Measurements from ENCODE around the gene CRYGS. TPM values are rescaled to one million over a fixed set of nuclear protein-coding genes. Genes with fewer than 3 reads are reported as not detected.
"Not testable (repeated sequence)": the region's sequence is repeated elsewhere in the genome, so short reads cannot be mapped to it uniquely, and the experiment has no call there.

Gene CRYGS
- total and polyA plus RNA-seq, 10 donors, result 4.2 to 24.8 (median 6.8) TPM

GRCh38 chr3:186534113-186534669, 10.0 kb downstream of the CRYGS start:
- WGBS, 5 donors, result 43 to 47% (median 46%) methylated on average over 6 of the region's 6 CpGs
- intact Hi-C loops (cut with DNase I; ENCODE audit: low total_unique reads), result no loop called here

GRCh38 chr3:186532598-186533072, 11.5 kb downstream of the CRYGS start:
- no peaks in the 10 kb centered on the region for H3K36me3 ChIP-seq
- no peak for DNase-seq
- no peak overlapping the region for H3K4me3 ChIP-seq
- peaks cover 11 to 56% (median 30%) of the 10 kb centered on the region in 6 donors for H3K4me1 ChIP-seq
- WGBS, 5 donors, result 9 to 29% (median 20%) methylated on average over 1 of the region's 1 CpG
- peak overlapping the region in 7 of 8 donors; percentile 23 to 78 (median 66) for H3K27ac ChIP-seq
- H3K27me3 ChIP-seq (replicated peaks in 1 of 7), result no peaks in the 10 kb centered on the region
- no peaks in the 10 kb centered on the region for H3K9me3 ChIP-seq
- intact Hi-C loops (cut with DNase I; ENCODE audit: low total_unique reads), result no loop called here
- TF ChIP-seq CTCF (IDR thresholded peaks at IDR 0.05 in 8 of 11, conservative IDR thresholded peaks at IDR 0.05 in 3 of 11) (no peak), POLR2A (IDR thresholded peaks at IDR 0.05) (no peak), POLR2AphosphoS5 (IDR thresholded peaks at IDR 0.05) (no peak)

More at GRCh38 chr3:186534113-186534669, 10.0 kb downstream of the CRYGS start:
- DNase-seq, result no peak
- H3K36me3 ChIP-seq, result peaks cover 0 to 12% (median 2%) of the 10 kb centered on the region in 6 donors
- peak overlapping the region in 6 of 8 donors; percentile 30 to 73 (median 62) for H3K27ac ChIP-seq
- no peak for TF ChIP-seq CTCF (IDR thresholded peaks at IDR 0.05 in 8 of 11, conservative IDR thresholded peaks at IDR 0.05 in 3 of 11)
- no peak for TF ChIP-seq POLR2AphosphoS5 (IDR thresholded peaks at IDR 0.05)
- TF ChIP-seq POLR2A (IDR thresholded peaks at IDR 0.05), result no peak
- no peaks in the 10 kb centered on the region for H3K9me3 ChIP-seq
- H3K27me3 ChIP-seq (replicated peaks in 1 of 7), result no peaks in the 10 kb centered on the region
- peaks cover 11 to 51% (median 29%) of the 10 kb centered on the region in 6 donors for H3K4me1 ChIP-seq
- H3K4me3 ChIP-seq, result no peak overlapping the region

GRCh38 chr3:186531694-186532093, 12.5 kb downstream of the CRYGS start:
- intact Hi-C loops (cut with DNase I; ENCODE audit: low total_unique reads); H3K9me3 ChIP-seq; H3K27ac ChIP-seq; DNase-seq; H3K27me3 ChIP-seq (replicated peaks in 1 of 7); H3K4me3 ChIP-seq; H3K36me3 ChIP-seq: not testable (repeated sequence)
- H3K4me1 ChIP-seq, result peaks cover 11 to 59% (median 31%) of the 10 kb centered on the region in 6 donors
- 92 to 95% (median 94%) methylated on average over 3 of the region's 3 CpGs for WGBS, 5 donors

GRCh38 chr3:186530415-186530814, 13.8 kb downstream of the CRYGS start:
- H3K27ac ChIP-seq, result no peak overlapping the region
- H3K4me3 ChIP-seq, result no peak overlapping the region
- TF ChIP-seq POLR2AphosphoS5 (IDR thresholded peaks at IDR 0.05) (no peak), POLR2A (IDR thresholded peaks at IDR 0.05) (no peak), CTCF (IDR thresholded peaks at IDR 0.05 in 8 of 11, conservative IDR thresholded peaks at IDR 0.05 in 3 of 11) (no peak)
- H3K9me3 ChIP-seq, result no peaks in the 10 kb centered on the region
- H3K27me3 ChIP-seq (replicated peaks in 1 of 7), result peaks cover 0 to 8% (median 0%) of the 10 kb centered on the region in 7 donors
- intact Hi-C loops (cut with DNase I; ENCODE audit: low total_unique reads), result no loop called here
- H3K36me3 ChIP-seq, result no peaks in the 10 kb centered on the region
- peaks cover 11 to 72% (median 39%) of the 10 kb centered on the region in 6 donors for H3K4me1 ChIP-seq
- DNase-seq, result no peak

All from spleen (tissue), 11 donors.